H1 (cell line): ENCODE measurements around the gene ITIH4. TPM values are rescaled to one million over a fixed set of nuclear protein-coding genes. Genes with fewer than 3 reads are reported as not detected.

Source experiments
- CTCF ChIA-PET: fragments of 300-600 bp; sonication (Branson Sonifier 250); formaldehyde crosslinking; loops from one replicate; lab custom pipeline; 2021; ENCODE audit not compliant: partially characterized antibody; lab: Charles Lee
- POLR2A ChIA-PET: fragments of 300-600 bp; sonication (Branson Sonifier 250); formaldehyde crosslinking; loops from one replicate; lab custom pipeline; 2021; ENCODE audit warnings: inconsistent platforms; ENCODE audit not compliant: partially characterized antibody; lab: Charles Lee
- DNase-seq, 2 experiments: peaks; one replicate each; pipeline versions ENCODE4 v3.0.0 to v3.0.0-alpha.2; 2010 to 2022; ENCODE audit warnings: low spot score in 2 of 2, low read depth in 1 of 2, mixed read lengths in 1 of 2
- FAIRE-seq: peaks from 2 replicates; lab custom pipeline; 2011; peaks lifted over from hg19 to GRCh38; lab: Jason Lieb, UNC
- H2AFZ ChIP-seq: 2 replicates; pipeline ENCODE4 v1.8.1; 2012; ENCODE audit warnings: low read length, inconsistent platforms
- H2AK5ac ChIP-seq: 2 replicates; pipeline ENCODE4 v1.6.1; 2013; ENCODE audit warnings: low read depth, low read length
- H2BK120ac ChIP-seq: replicated peaks from 2 replicates; pipeline ENCODE3; 2013; ENCODE audit warnings: low read depth, low read length, inconsistent platforms
- H2BK12ac ChIP-seq: 2 replicates; pipeline ENCODE4 v1.6.1; 2013; ENCODE audit warnings: low read depth, low read length
- H2BK15ac ChIP-seq: 2 replicates; pipeline ENCODE4 v1.6.1; 2013; ENCODE audit warnings: low read length
- H2BK20ac ChIP-seq: 2 replicates; pipeline ENCODE4 v1.6.1; 2013; ENCODE audit warnings: low read length
- H2BK5ac ChIP-seq: 2 replicates; pipeline ENCODE4 v1.6.1; 2013; ENCODE audit warnings: low read depth, low read length
- H3K14ac ChIP-seq: 2 replicates; pipeline ENCODE4 v1.6.1; 2013; ENCODE audit warnings: inconsistent platforms; ENCODE audit not compliant: insufficient read length
- H3K18ac ChIP-seq: 2 replicates; pipeline ENCODE4 v1.6.1; 2013; ENCODE audit warnings: low read length; ENCODE audit errors: extremely low read depth
- H3K23ac ChIP-seq: 2 replicates; pipeline ENCODE4 v1.6.1; 2013; ENCODE audit warnings: inconsistent platforms; ENCODE audit not compliant: insufficient read length
- H3K23me2 ChIP-seq: 2 replicates; pipeline ENCODE4 v1.6.1; 2013; ENCODE audit warnings: low read depth, low read length
- H3K27ac ChIP-seq: 2 replicates; pipeline ENCODE4 v1.6.1; 2011; ENCODE audit warnings: low read depth, low read length, inconsistent platforms
- H3K27me3 ChIP-seq, 4 experiments: replicated peaks in 1 of 4; 1 replicate in 1 of 4; 2 replicates in 3 of 4; pipeline versions ENCODE4 v1.6.1 to v1.8.1; 2011 to 2013; ENCODE audit warnings: low read length in 3 of 4, mild to moderate bottlenecking in 3 of 4, inconsistent platforms in 2 of 4, mixed read lengths in 2 of 4, moderate library complexity in 1 of 4; ENCODE audit not compliant: control insufficient read depth in 3 of 4, insufficient read depth in 3 of 4; ENCODE audit errors: extremely low read depth in 1 of 4
- H3K36me3 ChIP-seq, 4 experiments: 2 replicates each; pipeline versions ENCODE4 v1.6.1 to v1.8.1; 2011 to 2013; ENCODE audit warnings: mild to moderate bottlenecking in 4 of 4, low read length in 3 of 4, moderate library complexity in 2 of 4, control low read depth in 1 of 4, inconsistent platforms in 1 of 4; ENCODE audit not compliant: insufficient read depth in 4 of 4, control insufficient read depth in 2 of 4
- H3K4ac ChIP-seq: replicated peaks from 2 replicates; pipeline ENCODE3; 2013; ENCODE audit warnings: low read length, low read depth, mixed read lengths, inconsistent platforms; ENCODE audit not compliant: insufficient read length
- H3K4me1 ChIP-seq, 4 experiments: replicated peaks in 1 of 4; 1 replicate in 1 of 4; 2 replicates in 3 of 4; pipeline versions ENCODE4 v1.6.1 to v1.8.1; 2011 to 2013; ENCODE audit warnings: low read length in 3 of 4, inconsistent platforms in 2 of 4, mixed read lengths in 1 of 4; ENCODE audit not compliant: insufficient read depth in 4 of 4, control insufficient read depth in 3 of 4
- H3K4me2 ChIP-seq, 2 experiments: 2 replicates each; pipeline versions ENCODE4 v1.6.1 to v1.8.1; 2011 to 2013; ENCODE audit warnings: low read depth in 2 of 2, low read length in 2 of 2, control low read depth in 1 of 2, inconsistent platforms in 1 of 2, mild to moderate bottlenecking in 1 of 2; ENCODE audit not compliant: insufficient read depth in 1 of 2
- H3K4me3 ChIP-seq, 4 experiments: fragments of 200-600, 300-600 bp in 1 of 4; sonication (generic), shearing (Covaris generic), sonication (Bioruptor Twin) in 1 of 4; 2 replicates each; pipeline versions ENCODE4 v1.5.1 to v1.8.1; 2011 to 2016; ENCODE audit warnings: low read length in 4 of 4, low read depth in 3 of 4, control low read depth in 2 of 4, inconsistent platforms in 2 of 4, mild to moderate bottlenecking in 2 of 4, mixed read lengths in 1 of 4, moderate library complexity in 1 of 4; ENCODE audit not compliant: insufficient read depth in 2 of 4; ENCODE audit errors: extremely low read depth in 1 of 4
- H3K56ac ChIP-seq: replicated peaks from 2 replicates; pipeline ENCODE3; 2013; ENCODE audit warnings: low read depth, mild to moderate bottlenecking, mixed read lengths, low read length, inconsistent platforms; ENCODE audit not compliant: insufficient read length
- H3K79me1 ChIP-seq: 2 replicates; pipeline ENCODE4 v1.6.1; 2013; ENCODE audit warnings: low read depth, low read length, control low read depth
- H3K79me2 ChIP-seq, 2 experiments: 2 replicates each; pipeline versions ENCODE4 v1.6.1 to v1.8.1; 2012 to 2013; ENCODE audit warnings: low read length in 2 of 2, mild to moderate bottlenecking in 2 of 2, inconsistent platforms in 1 of 2; ENCODE audit not compliant: insufficient read depth in 2 of 2, control insufficient read depth in 1 of 2
- H3K9ac ChIP-seq, 4 experiments: replicated peaks in 1 of 4; 1 replicate in 1 of 4; 2 replicates in 3 of 4; pipeline versions ENCODE4 v1.6.1 to v1.8.1; 2011 to 2013; ENCODE audit warnings: low read depth in 3 of 4, low read length in 3 of 4, control low read depth in 2 of 4, mild to moderate bottlenecking in 2 of 4, moderate library complexity in 2 of 4, inconsistent platforms in 1 of 4; ENCODE audit errors: extremely low read depth in 1 of 4
- H3K9me3 ChIP-seq, 2 experiments: 2 replicates each; pipeline versions ENCODE4 v1.6.1 to v1.8.1; 2012 to 2013; ENCODE audit warnings: mild to moderate bottlenecking in 2 of 2, moderate library complexity in 2 of 2, control low read depth in 1 of 2, inconsistent platforms in 1 of 2, low read depth in 1 of 2, low read length in 1 of 2, mixed read lengths in 1 of 2; ENCODE audit not compliant: insufficient read depth in 2 of 2
- H4K20me1 ChIP-seq, 2 experiments: replicated peaks in 1 of 2; 2 replicates each; pipeline versions ENCODE3 to v1.8.1; 2011 to 2013; ENCODE audit warnings: inconsistent platforms in 2 of 2, low read length in 2 of 2, mild to moderate bottlenecking in 1 of 2; ENCODE audit not compliant: insufficient read depth in 2 of 2, control insufficient read depth in 1 of 2
- H4K5ac ChIP-seq: 2 replicates; pipeline ENCODE4 v1.6.1; 2013; ENCODE audit warnings: low read length, low read depth, mixed read lengths, inconsistent platforms; ENCODE audit not compliant: insufficient read length
- H4K8ac ChIP-seq: 2 replicates; pipeline ENCODE4 v1.8.0; 2013; ENCODE audit warnings: mild to moderate bottlenecking, moderate library complexity, low read length, inconsistent platforms; ENCODE audit not compliant: insufficient read depth; ENCODE audit errors: extremely low read depth
- H4K91ac ChIP-seq: replicated peaks from 2 replicates; pipeline ENCODE3; 2013; ENCODE audit warnings: low read length, mixed read lengths, inconsistent platforms; ENCODE audit not compliant: insufficient read length
- ATF2 ChIP-seq: IDR thresholded peaks from 2 replicates; pipeline ENCODE4 v1.6.1; 2012; ENCODE audit warnings: low read length, inconsistent platforms
- BCL11A ChIP-seq, 2 experiments: IDR thresholded peaks; one replicate each; pipeline ENCODE4 v1.6.1; 2011; ENCODE audit warnings: low read depth in 2 of 2, low read length in 2 of 2, mild to moderate bottlenecking in 2 of 2
- CBX5 ChIP-seq: fragments of 300-800, 300-1000 bp; sonication (generic); IDR thresholded peaks from 2 replicates; pipeline ENCODE4 v1.7.1; 2016; ENCODE audit warnings: antibody characterized with exemption, low read length, low read depth
- CHD2 ChIP-seq: IDR thresholded peaks from 2 replicates; pipeline ENCODE4 v1.6.1; 2012; ENCODE audit warnings: low read length, improper control_type of control experiment
- E2F6 ChIP-seq: IDR thresholded peaks from 2 replicates; pipeline ENCODE4 v1.6.1; 2012; ENCODE audit warnings: inconsistent platforms
- EP300 ChIP-seq, 2 experiments: IDR thresholded peaks; 1 replicate in 1 of 2; 2 replicates in 1 of 2; pipeline ENCODE4 v1.6.1; 2011 to 2012; ENCODE audit warnings: low read depth in 2 of 2, low read length in 2 of 2, mild to moderate bottlenecking in 2 of 2, borderline replicate concordance in 1 of 2, inconsistent platforms in 1 of 2, moderate library complexity in 1 of 2
- FOSL1 ChIP-seq: IDR thresholded peaks from 2 replicates; pipeline ENCODE4 v1.6.1; 2011; ENCODE audit warnings: mild to moderate bottlenecking, low read depth, low read length, moderate library complexity; ENCODE audit not compliant: insufficient read depth
- JUN ChIP-seq: IDR thresholded peaks from 2 replicates; pipeline ENCODE4 v1.6.1; 2011; ENCODE audit warnings: low read depth, mild to moderate bottlenecking, improper control_type of control experiment, low read length
- NRF1 ChIP-seq: IDR thresholded peaks from 2 replicates; pipeline ENCODE4 v1.6.1; 2011; ENCODE audit warnings: mild to moderate bottlenecking, low read depth, low read length, improper control_type of control experiment
- WGBS, 2 experiments: shearing (Covaris generic) in 1 of 2; methylation state at CpG; one replicate each; pipeline versions ENCODE4 v1.1.6 to v1.1.7; 2013 to 2015; ENCODE audit warnings: low lambda C conversion rate in 2 of 2, mixed read lengths in 2 of 2, inconsistent platforms in 1 of 2, low coverage in 1 of 2, missing lambda C conversion rate in 1 of 2; ENCODE audit not compliant: insufficient replicate concordance in 2 of 2, insufficient coverage in 1 of 2, insufficient read length in 1 of 2; ENCODE audit errors: extremely low coverage in 1 of 2, missing lambda C conversion rate in 1 of 2; 5-methylcytosine and 5-hydroxymethylcytosine counted together
- polyA plus RNA-seq, 7 experiments: library from polyadenylated mRNA; depleted of rRNA in 3 of 7; stranded (reverse) in 5 of 7; unstranded in 2 of 7; fragments of >200 nt in 5 of 7; fragments of 200-250 nt in 2 of 7; gene quantifications; 1 replicate in 5 of 7; 2 replicates in 1 of 7; 4 replicates in 1 of 7; pipeline versions ENCODE4 v1.2.1 to v1.2.3, GENCODE V29; 2011 to 2013; ENCODE audit warnings: missing spikeins in 2 of 7, mixed read lengths in 2 of 7
- total RNA-seq: library from RNA; stranded (reverse); fragmentation: NEBNext Ultra II Directional; extraction: Animal tissue kit (Norgen Biotek cat#: 25700); gene quantifications from 2 replicates; pipeline ENCODE4 v1.2.1, GENCODE V29; 2021

Gene ITIH4
- total and polyA plus RNA-seq, 2 of the 8 experiments (the other 6 are each of a cell fraction or from before 2014, with no cell fraction given): 3.4 to 3.7 TPM

GRCh38 chr3:52777959-52778805 lies 52.3 kb downstream of the ITIH4 start:
- Histone ChIP-seq H2AK5ac (no peak overlapping the region), H3K9me3 (no peaks in the 10 kb centered on the region), H3K79me1 (no peaks in the 10 kb centered on the region), H3K23ac (no peak overlapping the region), H3K4me2 (no peak overlapping the region), H4K5ac (no peak overlapping the region), H2AFZ (no peak overlapping the region), H3K27ac (no peak overlapping the region), H4K91ac (no peak overlapping the region), H3K4me3 (no peak overlapping the region), H3K23me2 (no peaks in the 10 kb centered on the region), H3K4me1 (peaks cover 0 to 8% (median 0%) of the 10 kb centered on the region in 4 experiments; a peak in 1 of 7 replicates), H3K27me3 (no peaks in the 10 kb centered on the region; a peak in 1 of 7 replicates), H2BK15ac (no peak overlapping the region), H3K18ac (no peak overlapping the region), H3K56ac (no peak overlapping the region), H4K20me1 (no peaks in the 10 kb centered on the region), H3K14ac (no peak overlapping the region), H3K9ac (no peak overlapping the region), H2BK120ac (no peak overlapping the region), H2BK5ac (no peak overlapping the region), H3K36me3 (no peaks in the 10 kb centered on the region; a peak in 1 of 8 replicates), H3K4ac (no peak overlapping the region), H2BK12ac (no peak overlapping the region), H2BK20ac (no peak overlapping the region), H3K79me2 (no peaks in the 10 kb centered on the region), H4K8ac (no peak overlapping the region)
- 86% methylated on average over 17 of the region's 17 CpGs; no CpG with 5 or more reads in 1 of the 2 experiments for WGBS, 2 experiments
- ChIA-PET POLR2A (interaction anchor here (1.4 kb wide), 1 partner anchor 10 kb away, joined by 4 read pairs; no protein-coding TSS in a partner anchor), CTCF (interaction anchor here (1.6 to 4.3 kb wide), 3 partner anchors 10 to 21 kb away, joined by 4 to 21 read pairs (median 7); no protein-coding TSS in a partner anchor)
- DNase-seq (peak in 1 of 2 experiments; percentile 41), FAIRE-seq (no peak)
- TF ChIP-seq BCL11A (IDR thresholded peaks at IDR 0.05; ENCODE audit: low read depth in 2 of 2, low read length in 2 of 2) (no peak), CHD2 (no peak), ATF2 (no peak), JUN (no peak), E2F6 (no peak), FOSL1 (no peak), NRF1 (no peak), EP300 (IDR thresholded peaks at IDR 0.05; ENCODE audit: borderline replicate concordance in 1 of 2, low read depth in 2 of 2, low read length in 2 of 2) (no peak), CBX5 (no peak)
